GM21526 (cell line): Measurements from ENCODE around the gene OR8B2.
A peak's percentile ranks its signal among the peaks of the same experiment; 100 is the strongest.
"Not testable (repeated sequence)": the region's sequence is repeated elsewhere in the genome, so short reads cannot be mapped to it uniquely, and the experiment has no call there.

Source experiments
- ATAC-seq: cut with Tn5 transposase; IDR thresholded peaks from one replicate; pipeline ENCODE4 v1.9.1; 2021; ENCODE audit warnings: moderate library complexity; ENCODE audit not compliant: unreplicated experiment, low FRiP score

The OR8B2 gene

GRCh38 chr11:124384399-124384798 lies at the start of gene OR8B2:
Gene OR8B2, minus strand, starts transcription at chr11:124384499. Its CDS starts 1,156 bp downstream, at chr11:124383343.
- ATAC-seq = no peak

- ATAC-seq = no peak
Measured at GRCh38 chr11:124429599-124429998, 45.3 kb upstream of the OR8B2 start.

GRCh38 chr11:124424384-124424921 lies 40.2 kb upstream of the OR8B2 start, which contains the start of gene OR8B4:
Gene OR8B4, minus strand, starts transcription at chr11:124424871. Its CDS starts 0 bp downstream, at chr11:124424871.
- ATAC-seq = no peak

GRCh38 chr11:124421043-124421442 lies 36.7 kb upstream of the OR8B2 start:
- no peak for ATAC-seq

GRCh38 chr11:124415356-124415923 lies 31.1 kb upstream of the OR8B2 start:
- peak; percentile 63 for ATAC-seq

- no peak for ATAC-seq
Measured at GRCh38 chr11:124409906-124410305, 25.6 kb upstream of the OR8B2 start.

GRCh38 chr11:124405581-124405980 lies 21.3 kb upstream of the OR8B2 start:
- ATAC-seq = no peak

GRCh38 chr11:124403186-124403585 lies 18.9 kb upstream of the OR8B2 start:
- not testable (repeated sequence) for ATAC-seq

GRCh38 chr11:124402326-124402922 lies 18.1 kb upstream of the OR8B2 start:
- ATAC-seq = peak; percentile 92

GRCh38 chr11:124398924-124399323 lies 14.6 kb upstream of the OR8B2 start, which contains the start of gene OR8B3:
Gene OR8B3, minus strand, starts transcription at chr11:124399024. Its CDS starts 1,673 bp downstream, at chr11:124397351.
- ATAC-seq = no peak

GRCh38 chr11:124396847-124397246 lies 12.5 kb upstream of the OR8B2 start:
- ATAC-seq = not testable (repeated sequence)

GRCh38 chr11:124394408-124394807 lies 10.1 kb upstream of the OR8B2 start:
- no peak for ATAC-seq

- ATAC-seq = not testable (repeated sequence)
Measured at GRCh38 chr11:124382857-124383256, 1.4 kb downstream of the OR8B2 start.

GRCh38 chr11:124380585-124380984 lies 3.7 kb downstream of the OR8B2 start:
- no peak for ATAC-seq

GRCh38 chr11:124376280-124376679 lies 8.0 kb downstream of the OR8B2 start:
- ATAC-seq = no peak

- no peak for ATAC-seq
Measured at GRCh38 chr11:124359566-124359965, 24.7 kb downstream of the OR8B2 start.

GRCh38 chr11:124346311-124346955 lies 37.9 kb downstream of the OR8B2 start:
- ATAC-seq = no peak

- no peak for ATAC-seq
Measured at GRCh38 chr11:124344346-124344745, 40.0 kb downstream of the OR8B2 start.

- no peak for ATAC-seq
Measured at GRCh38 chr11:124340142-124340447, 44.2 kb downstream of the OR8B2 start.

- ATAC-seq = no peak
Measured at GRCh38 chr11:124339396-124340141, 44.7 kb downstream of the OR8B2 start.
